Prostate gland (tissue), 2 donors: ENCODE data around the gene ARHGEF2.

ENCODE experiments used
- POLR2AphosphoS5 ChIP-seq: sonication (generic); formaldehyde crosslinking; IDR thresholded peaks from one replicate; pipeline ENCODE4 v1.6.1; 2017; ENCODE audit warnings: antibody characterized with exemption
- TF ChIP-seq, protein P1 (sequence below), 4 experiments: fragments of 200-600 bp in 2 of 4; fragments of 450-650 bp in 2 of 4; sonication (generic) in 2 of 4; IDR thresholded peaks; 1 replicate in 3 of 4; 2 replicates in 1 of 4; pipeline ENCODE4 v1.5.1; 2016 to 2019; ENCODE audit warnings: antibody characterized with exemption in 4 of 4, mild to moderate bottlenecking in 2 of 4, moderate library complexity in 2 of 4

GRCh38 chr1:155940482-155940992 is 37.8 kb downstream of the ARHGEF2 start:
- TF ChIP-seq, protein P1, sequence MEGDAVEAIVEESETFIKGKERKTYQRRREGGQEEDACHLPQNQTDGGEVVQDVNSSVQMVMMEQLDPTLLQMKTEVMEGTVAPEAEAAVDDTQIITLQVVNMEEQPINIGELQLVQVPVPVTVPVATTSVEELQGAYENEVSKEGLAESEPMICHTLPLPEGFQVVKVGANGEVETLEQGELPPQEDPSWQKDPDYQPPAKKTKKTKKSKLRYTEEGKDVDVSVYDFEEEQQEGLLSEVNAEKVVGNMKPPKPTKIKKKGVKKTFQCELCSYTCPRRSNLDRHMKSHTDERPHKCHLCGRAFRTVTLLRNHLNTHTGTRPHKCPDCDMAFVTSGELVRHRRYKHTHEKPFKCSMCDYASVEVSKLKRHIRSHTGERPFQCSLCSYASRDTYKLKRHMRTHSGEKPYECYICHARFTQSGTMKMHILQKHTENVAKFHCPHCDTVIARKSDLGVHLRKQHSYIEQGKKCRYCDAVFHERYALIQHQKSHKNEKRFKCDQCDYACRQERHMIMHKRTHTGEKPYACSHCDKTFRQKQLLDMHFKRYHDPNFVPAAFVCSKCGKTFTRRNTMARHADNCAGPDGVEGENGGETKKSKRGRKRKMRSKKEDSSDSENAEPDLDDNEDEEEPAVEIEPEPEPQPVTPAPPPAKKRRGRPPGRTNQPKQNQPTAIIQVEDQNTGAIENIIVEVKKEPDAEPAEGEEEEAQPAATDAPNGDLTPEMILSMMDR (IDR thresholded peaks at IDR 0.05): no peak
- TF ChIP-seq POLR2AphosphoS5: no peak
